Uterus (tissue), 2 donors: Measurements from ENCODE around the gene SALL4.

Experiments used
- POLR2A ChIP-seq, 2 donors: fragments of 450-650 bp; IDR thresholded peaks; one replicate each; pipeline ENCODE4 v1.6.1; 2016; ENCODE audit warnings: antibody characterized with exemption in 2 of 2, mild to moderate bottlenecking in 1 of 2, moderate library complexity in 1 of 2
- TF ChIP-seq, protein P1 (sequence below), 4 experiments: fragments of 200-600 bp in 2 of 4; fragments of 450-650 bp in 2 of 4; sonication (generic) in 2 of 4; IDR thresholded peaks; one replicate each; pipeline ENCODE4 v1.5.1; 2016 to 2019; ENCODE audit warnings: antibody characterized with exemption in 4 of 4, mild to moderate bottlenecking in 2 of 4, moderate library complexity in 1 of 4

DNA sequence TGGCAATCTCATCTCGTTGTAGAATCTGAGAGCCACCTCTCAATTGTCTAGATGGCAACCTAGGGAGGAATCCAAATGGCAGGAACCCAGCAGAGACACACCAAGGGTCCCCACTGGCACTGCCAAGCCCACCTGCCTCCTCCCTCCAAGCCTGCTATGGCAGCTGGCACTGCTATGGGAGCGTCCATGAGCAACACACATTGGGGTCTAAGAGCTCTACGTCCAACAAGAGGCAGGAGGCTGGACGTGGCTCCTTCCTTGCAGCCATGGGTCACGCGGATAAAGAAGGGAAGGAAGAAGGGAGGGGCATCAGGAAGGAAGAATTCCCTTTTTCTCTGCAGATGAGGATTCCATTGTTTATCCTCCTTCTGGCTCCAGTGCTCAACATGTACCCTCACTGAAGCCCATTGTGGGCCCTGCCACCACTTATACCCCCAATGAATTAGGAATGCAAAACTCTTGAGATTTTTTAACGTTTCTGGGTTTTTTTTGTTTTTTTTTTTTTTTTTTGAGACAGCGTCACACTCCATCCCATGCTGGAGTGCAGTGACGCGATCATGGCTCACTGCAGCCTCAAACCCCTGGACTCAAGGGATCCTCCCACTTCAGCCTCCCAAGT is 51.4 kb downstream of the SALL4 start:
- TF ChIP-seq, protein P1, sequence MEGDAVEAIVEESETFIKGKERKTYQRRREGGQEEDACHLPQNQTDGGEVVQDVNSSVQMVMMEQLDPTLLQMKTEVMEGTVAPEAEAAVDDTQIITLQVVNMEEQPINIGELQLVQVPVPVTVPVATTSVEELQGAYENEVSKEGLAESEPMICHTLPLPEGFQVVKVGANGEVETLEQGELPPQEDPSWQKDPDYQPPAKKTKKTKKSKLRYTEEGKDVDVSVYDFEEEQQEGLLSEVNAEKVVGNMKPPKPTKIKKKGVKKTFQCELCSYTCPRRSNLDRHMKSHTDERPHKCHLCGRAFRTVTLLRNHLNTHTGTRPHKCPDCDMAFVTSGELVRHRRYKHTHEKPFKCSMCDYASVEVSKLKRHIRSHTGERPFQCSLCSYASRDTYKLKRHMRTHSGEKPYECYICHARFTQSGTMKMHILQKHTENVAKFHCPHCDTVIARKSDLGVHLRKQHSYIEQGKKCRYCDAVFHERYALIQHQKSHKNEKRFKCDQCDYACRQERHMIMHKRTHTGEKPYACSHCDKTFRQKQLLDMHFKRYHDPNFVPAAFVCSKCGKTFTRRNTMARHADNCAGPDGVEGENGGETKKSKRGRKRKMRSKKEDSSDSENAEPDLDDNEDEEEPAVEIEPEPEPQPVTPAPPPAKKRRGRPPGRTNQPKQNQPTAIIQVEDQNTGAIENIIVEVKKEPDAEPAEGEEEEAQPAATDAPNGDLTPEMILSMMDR (IDR thresholded peaks at IDR 0.05), result no peak
- TF ChIP-seq POLR2A (IDR thresholded peaks at IDR 0.05), result no peak
